Right lobe of liver (tissue), 4 donors: ENCODE results near the gene BICC1.

Experiments
- POLR2A ChIP-seq: fragments of 450-650 bp; IDR thresholded peaks from one replicate; pipeline ENCODE4 v1.6.1; 2017; ENCODE audit warnings: antibody characterized with exemption, mild to moderate bottlenecking
- TF ChIP-seq, protein P1 (sequence below), 4 donors: fragments of 200-600 bp in 3 of 4; fragments of 450-650 bp in 1 of 4; IDR thresholded peaks; one replicate each; pipeline versions ENCODE4 v1.5.1 to v1.8.0; 2016 to 2022; ENCODE audit warnings: antibody characterized with exemption in 4 of 4, mild to moderate bottlenecking in 2 of 4
- donor health status: DM: no; HTN: no; CAD: no.
- donor health status: DM: no; HTN: no; CAD: no.
- donor health status: DM: no; HTN: yes; CAD: no.

DNA sequence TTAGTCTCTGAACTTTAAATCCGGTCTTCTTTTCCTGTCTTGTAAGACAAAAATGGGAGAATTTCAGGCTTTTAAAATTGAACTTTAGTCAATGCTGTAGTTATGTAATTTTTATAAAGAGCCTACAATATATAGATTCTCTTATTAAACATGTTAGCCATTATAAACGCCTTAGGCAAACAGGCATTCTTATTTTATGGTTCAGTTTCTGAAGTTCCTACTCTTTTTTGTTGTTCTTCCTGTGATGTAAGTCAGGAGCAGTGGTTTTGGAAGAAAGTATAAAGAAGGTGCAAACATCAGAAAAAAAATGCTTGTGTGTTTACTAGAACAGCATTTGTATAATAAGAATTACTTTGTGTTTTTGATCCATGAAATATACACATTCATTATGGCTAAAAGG lies 41.6 kb downstream of the BICC1 start:
- TF ChIP-seq, protein P1, sequence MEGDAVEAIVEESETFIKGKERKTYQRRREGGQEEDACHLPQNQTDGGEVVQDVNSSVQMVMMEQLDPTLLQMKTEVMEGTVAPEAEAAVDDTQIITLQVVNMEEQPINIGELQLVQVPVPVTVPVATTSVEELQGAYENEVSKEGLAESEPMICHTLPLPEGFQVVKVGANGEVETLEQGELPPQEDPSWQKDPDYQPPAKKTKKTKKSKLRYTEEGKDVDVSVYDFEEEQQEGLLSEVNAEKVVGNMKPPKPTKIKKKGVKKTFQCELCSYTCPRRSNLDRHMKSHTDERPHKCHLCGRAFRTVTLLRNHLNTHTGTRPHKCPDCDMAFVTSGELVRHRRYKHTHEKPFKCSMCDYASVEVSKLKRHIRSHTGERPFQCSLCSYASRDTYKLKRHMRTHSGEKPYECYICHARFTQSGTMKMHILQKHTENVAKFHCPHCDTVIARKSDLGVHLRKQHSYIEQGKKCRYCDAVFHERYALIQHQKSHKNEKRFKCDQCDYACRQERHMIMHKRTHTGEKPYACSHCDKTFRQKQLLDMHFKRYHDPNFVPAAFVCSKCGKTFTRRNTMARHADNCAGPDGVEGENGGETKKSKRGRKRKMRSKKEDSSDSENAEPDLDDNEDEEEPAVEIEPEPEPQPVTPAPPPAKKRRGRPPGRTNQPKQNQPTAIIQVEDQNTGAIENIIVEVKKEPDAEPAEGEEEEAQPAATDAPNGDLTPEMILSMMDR (IDR thresholded peaks at IDR 0.05) = no peak
- TF ChIP-seq POLR2A = no peak
